ENCODE measurements around the gene SPAG7. TPM values are rescaled to one million over a fixed set of nuclear protein-coding genes. Genes with fewer than 3 reads are reported as not detected.
"Not testable (repeated sequence)": the region's sequence is repeated elsewhere in the genome, so short reads cannot be mapped to it uniquely, and the experiment has no call there.

Gene SPAG7
- total and polyA plus RNA-seq, 5 experiments from 2014 or later = 50.5 to 131 (median 122) TPM

GRCh38 chr17:4934173-4934979 is 33.2 kb downstream of the SPAG7 start:
- POLR2A ChIA-PET = interaction anchor here (0.6 to 1.6 kb wide), 7 partner anchors 11 to 177 kb away, joined by 3 to 4 read pairs (median 3); partner anchors contain the start of gene PFN1
- ATAC-seq = peak; percentile 29 to 68

GRCh38 chr17:4933646-4934045 is 34.0 kb downstream of the SPAG7 start:
- Mint-ChIP-seq H3K27ac (peak overlapping the region in 6 of 10 donors; percentile 41 to 88 (median 60)), H3K27me3 (no peaks in the 10 kb centered on the region)

More at GRCh38 chr17:4934173-4934979, 33.2 kb downstream of the SPAG7 start:
- peaks cover 2 to 30% (median 6%) of the 10 kb centered on the region in 3 donors for H3K36me3 Mint-ChIP-seq
- no peak for DNase-seq
- H3K27me3 Mint-ChIP-seq = no peaks in the 10 kb centered on the region
- H3K27ac Mint-ChIP-seq = peak overlapping the region; percentile 41 to 88 (median 62)
- H3K4me3 Mint-ChIP-seq = peak overlapping the region in 7 of 10 donors; percentile 37 to 69 (median 52)
- peaks cover 41 to 66% (median 50%) of the 10 kb centered on the region in 4 donors for H3K4me1 Mint-ChIP-seq
- H3K9me3 Mint-ChIP-seq = no peaks in the 10 kb centered on the region

GRCh38 chr17:4932756-4933155 is 34.9 kb downstream of the SPAG7 start:
- POLR2A ChIA-PET = interaction anchor here (1.8 kb wide), 1 partner anchor 9 kb away, joined by 3 read pairs; no protein-coding TSS in a partner anchor
- Mint-ChIP-seq H3K36me3 (peaks cover 4 to 36% (median 6%) of the 10 kb centered on the region in 3 donors), H3K9me3 (no peaks in the 10 kb centered on the region), H3K4me1 (peaks cover 34 to 52% (median 36%) of the 10 kb centered on the region in 4 donors), H3K27ac (peak overlapping the region in 2 of 10 donors; percentile 1 to 82), H3K4me3 (no peak overlapping the region), H3K27me3 (no peaks in the 10 kb centered on the region)
- DNase-seq (no peak), ATAC-seq (no peak)

More at GRCh38 chr17:4933646-4934045, 34.0 kb downstream of the SPAG7 start:
- Mint-ChIP-seq H3K9me3 (no peaks in the 10 kb centered on the region), H3K4me3 (peak overlapping the region in 6 of 10 donors; percentile 18 to 69 (median 41)), H3K4me1 (peaks cover 38 to 59% (median 42%) of the 10 kb centered on the region in 4 donors), H3K36me3 (peaks cover 2 to 36% (median 6%) of the 10 kb centered on the region in 3 donors)
- no peak for DNase-seq
- no peak for ATAC-seq
- POLR2A ChIA-PET = interaction anchor here (0.7 to 1.6 kb wide), 5 partner anchors 12 to 177 kb away, joined by 3 to 4 read pairs (median 3); no protein-coding TSS in a partner anchor

- no peak for ATAC-seq
- no peak for DNase-seq
- Mint-ChIP-seq H3K36me3 (peaks cover 6 to 32% (median 6%) of the 10 kb centered on the region in 3 donors), H3K27ac (peak within 1 kb of the TSS in 5 of 10 donors; percentile 1 to 82 (median 82)), H3K9me3 (no peaks in the 10 kb centered on the region), H3K4me3 (peak within 1 kb of the TSS in 1 of 10 donors; percentile 26), H3K4me1 (peaks cover 31 to 46% (median 33%) of the 10 kb centered on the region in 4 donors), H3K27me3 (no peaks in the 10 kb centered on the region)
- POLR2A ChIA-PET = interaction anchor here (0.6 to 1.8 kb wide), 2 partner anchors 9 to 389 kb away, joined by 3 to 9 read pairs; no protein-coding TSS in a partner anchor
Observed at GRCh38 chr17:4931963-4932362, 35.7 kb downstream of the SPAG7 start, which contains the start of gene GP1BA. Gene GP1BA, plus strand, starts transcription at chr17:4932277. Its CDS starts 328 bp downstream, at chr17:4932605.

- H3K27ac Mint-ChIP-seq = peak overlapping the region in 2 of 10 donors; percentile 49 to 66
- H3K36me3 Mint-ChIP-seq = peaks cover 6 to 30% (median 6%) of the 10 kb centered on the region in 3 donors
- H3K4me1 Mint-ChIP-seq = peaks cover 14 to 25% (median 17%) of the 10 kb centered on the region in 4 donors
- ATAC-seq = no peak
- H3K4me3 Mint-ChIP-seq = no peak overlapping the region
- DNase-seq = no peak
- no peaks in the 10 kb centered on the region for H3K9me3 Mint-ChIP-seq
- POLR2A ChIA-PET = interaction anchor here (1.0 kb wide), 1 partner anchor 32 kb away, joined by 3 read pairs; no protein-coding TSS in a partner anchor
- no peaks in the 10 kb centered on the region for H3K27me3 Mint-ChIP-seq
Observed at GRCh38 chr17:4928881-4929280, 38.7 kb downstream of the SPAG7 start.

- not testable (repeated sequence) for ATAC-seq, DNase-seq, H3K27me3 Mint-ChIP-seq, H3K4me3 Mint-ChIP-seq, H3K9me3 Mint-ChIP-seq
- POLR2A ChIA-PET = interaction anchor here (0.6 kb wide), 1 partner anchor 21 kb away, joined by 3 read pairs; no protein-coding TSS in a partner anchor
- Mint-ChIP-seq H3K4me1 (peaks cover 3 to 12% (median 5%) of the 10 kb centered on the region in 4 donors), H3K27ac (peak overlapping the region in 1 of 10 donors; percentile 26), H3K36me3 (peaks cover 6 to 28% (median 6%) of the 10 kb centered on the region in 3 donors)
Observed at GRCh38 chr17:4926577-4927335, 40.9 kb downstream of the SPAG7 start.

GRCh38 chr17:4921320-4921719 is 46.3 kb downstream of the SPAG7 start:
- H3K27ac Mint-ChIP-seq = no peak overlapping the region
- H3K4me3 Mint-ChIP-seq = no peak overlapping the region
- H3K9me3 Mint-ChIP-seq = no peaks in the 10 kb centered on the region
- ATAC-seq (no peak), DNase-seq (no peak)
- no peaks in the 10 kb centered on the region for H3K36me3 Mint-ChIP-seq
- POLR2A ChIA-PET = interaction anchor here (0.7 kb wide), 1 partner anchor 898 kb away, joined by 3 read pairs; no protein-coding TSS in a partner anchor
- H3K27me3 Mint-ChIP-seq = no peaks in the 10 kb centered on the region
- peaks cover 0 to 6% (median 3%) of the 10 kb centered on the region in 4 donors for H3K4me1 Mint-ChIP-seq

- H3K27ac Mint-ChIP-seq = no peak overlapping the region
- no peak for ATAC-seq
- no peaks in the 10 kb centered on the region for H3K36me3 Mint-ChIP-seq
- no peak for DNase-seq
- H3K4me3 Mint-ChIP-seq = no peak overlapping the region
- H3K9me3 Mint-ChIP-seq = no peaks in the 10 kb centered on the region
- H3K27me3 Mint-ChIP-seq = no peaks in the 10 kb centered on the region
- peaks cover 0 to 6% (median 3%) of the 10 kb centered on the region in 4 donors for H3K4me1 Mint-ChIP-seq
- POLR2A ChIA-PET = interaction anchor here (0.6 to 1.0 kb wide), 3 partner anchors 19 to 897 kb away, joined by 3 read pairs; no protein-coding TSS in a partner anchor
Observed at GRCh38 chr17:4920351-4921048, 47.1 kb downstream of the SPAG7 start.

- Mint-ChIP-seq H3K4me1 (peaks cover 0 to 6% (median 3%) of the 10 kb centered on the region in 4 donors), H3K36me3 (no peaks in the 10 kb centered on the region), H3K4me3 (no peak overlapping the region), H3K9me3 (no peaks in the 10 kb centered on the region), H3K27me3 (no peaks in the 10 kb centered on the region), H3K27ac (no peak overlapping the region)
- DNase-seq = no peak
- POLR2A ChIA-PET = interaction anchor here (0.6 to 0.7 kb wide), 3 partner anchors 195 to 396 kb away, joined by 3 to 5 read pairs (median 4); no protein-coding TSS in a partner anchor
- ATAC-seq = no peak
Observed at GRCh38 chr17:4919511-4920047, 48.0 kb downstream of the SPAG7 start.

- not testable (repeated sequence) for ATAC-seq, H3K27ac Mint-ChIP-seq, H3K4me3 Mint-ChIP-seq, H3K4me1 Mint-ChIP-seq, H3K27me3 Mint-ChIP-seq, H3K36me3 Mint-ChIP-seq, DNase-seq, H3K9me3 Mint-ChIP-seq
- POLR2A ChIA-PET = interaction anchor here (0.6 kb wide), 1 partner anchor 9 kb away, joined by 3 read pairs; no protein-coding TSS in a partner anchor
Observed at GRCh38 chr17:4914551-4914950, 53.1 kb downstream of the SPAG7 start.

- POLR2A ChIA-PET = interaction anchor here (0.6 to 1.2 kb wide), 3 partner anchors 9 to 180 kb away, joined by 3 to 5 read pairs (median 3); no protein-coding TSS in a partner anchor
- Mint-ChIP-seq H3K9me3 (no peaks in the 10 kb centered on the region), H3K36me3 (no peaks in the 10 kb centered on the region), H3K27me3 (no peaks in the 10 kb centered on the region), H3K4me3 (no peak overlapping the region), H3K27ac (peak overlapping the region in 1 of 10 donors; percentile 38), H3K4me1 (peaks cover 0 to 2% (median 0%) of the 10 kb centered on the region in 4 donors)
- DNase-seq = no peak
- ATAC-seq = no peak
Observed at GRCh38 chr17:4913994-4914393, 53.6 kb downstream of the SPAG7 start.

Measured in naive thymus-derived CD8-positive, alpha-beta T cell (primary cell).